Measurements from ENCODE around the gene POLN.

- TF ChIP-seq POLR2A (IDR thresholded peaks at IDR 0.05): no peak
- no peak for TF ChIP-seq EP300 (IDR thresholded peaks at IDR 0.05)
Observed at GRCh38 chr4:2067446-2068197, 174.3 kb downstream of the POLN start.

Data from stomach (tissue), 4 donors.